K562 (cell line): ENCODE results near the gene PPP1R3C. TPM values are rescaled to one million over a fixed set of nuclear protein-coding genes. Genes with fewer than 3 reads are reported as not detected.

ENCODE experiments used
- ARID1B ChIP-seq: fragments of 450-650 bp; IDR thresholded peaks from 2 replicates; pipeline ENCODE4 v1.6.1; 2016; ENCODE audit warnings: antibody characterized with exemption, mild to moderate bottlenecking, inconsistent platforms
- ELF2 ChIP-seq: fragments of 250-450 bp; sonication (Bioruptor Pico); IDR thresholded peaks from 2 replicates; pipeline ENCODE4 v1.5.0; 2021; ENCODE audit warnings: mild to moderate bottlenecking
- GABPB1 ChIP-seq: sonication (generic); formaldehyde crosslinking; IDR thresholded peaks from 2 replicates; pipeline ENCODE4 v1.8.0; 2022; ENCODE audit warnings: mild to moderate bottlenecking, missing genetic modification reagents
- HDAC1 ChIP-seq, 2 experiments: fragments of 450-650 bp; IDR thresholded peaks; 2 replicates each; pipeline ENCODE4 v1.6.1; 2016 to 2017; ENCODE audit warnings: inconsistent platforms in 1 of 2, mild to moderate bottlenecking in 1 of 2, moderate library complexity in 1 of 2
- NFIC ChIP-seq: fragments of 450-650 bp; IDR thresholded peaks from 2 replicates; pipeline ENCODE4 v1.6.1; 2017; ENCODE audit warnings: mild to moderate bottlenecking, inconsistent platforms
- NR2C1 ChIP-seq, 2 experiments: fragments of 450-650 bp; IDR thresholded peaks; 2 replicates each; pipeline ENCODE4 v1.6.1; 2017; ENCODE audit warnings: mild to moderate bottlenecking in 2 of 2, antibody characterized with exemption in 1 of 2, inconsistent platforms in 1 of 2, missing compliant biosample characterization in 1 of 2, missing genetic modification characterization in 1 of 2
- NR4A1 ChIP-seq, 2 experiments: fragments of 250-450 bp in 1 of 2; fragments of 450-650 bp in 1 of 2; sonication (Bioruptor Pico) in 1 of 2; IDR thresholded peaks; 2 replicates each; pipeline versions ENCODE4 v1.4.0 to v1.6.1; 2016 to 2020; ENCODE audit warnings: mild to moderate bottlenecking in 2 of 2, missing compliant biosample characterization in 1 of 2, missing genetic modification characterization in 1 of 2, moderate library complexity in 1 of 2
- NRF1 ChIP-seq, 2 experiments: fragments of 450-650 bp; IDR thresholded peaks in 1 of 2; conservative IDR thresholded peaks in 1 of 2; 2 replicates each; pipeline ENCODE4 v1.6.1; 2014; ENCODE audit warnings: mild to moderate bottlenecking in 2 of 2
- REST ChIP-seq, 2 experiments: fragments of 450-650 bp; formaldehyde crosslinking in 1 of 2; IDR thresholded peaks; 2 replicates each; pipeline versions ENCODE4 v1.4.0 to v1.6.1; 2014 to 2020; ENCODE audit warnings: mild to moderate bottlenecking in 2 of 2, borderline replicate concordance in 1 of 2, low read depth in 1 of 2
- ZNF592 ChIP-seq: fragments of 450-650 bp; IDR thresholded peaks from 2 replicates; pipeline ENCODE4 v1.6.1; 2017; ENCODE audit warnings: antibody characterized with exemption, mild to moderate bottlenecking
- polyA plus RNA-seq, 8 experiments: library from polyadenylated mRNA; depleted of rRNA in 4 of 8; stranded (reverse) in 5 of 8; unstranded in 3 of 8; fragments of >200 nt; fragmentation: Nextera tagmentation in 2 of 8; fragmentation: Illumina TruSeq in 1 of 8; extraction: Ambion mirVana in 2 of 8; extraction: Trizol in 1 of 8; gene quantifications; 2 replicates each; pipeline versions ENCODE4 v1.2.1 to v1.2.3, GENCODE V29; 2011 to 2014; ENCODE audit warnings: inconsistent platforms in 1 of 8, missing spikeins in 1 of 8
- total RNA-seq, 7 experiments: library from RNA; depleted of rRNA in 6 of 7; stranded (reverse); fragments of >200 nt in 6 of 7; fragmentation: Illumina TruSeq in 2 of 7; extraction: Trizol in 2 of 7; gene quantifications; 2 replicates each; pipeline versions ENCODE4 v1.2.1 to v1.2.3, GENCODE V29; 2011 to 2021; ENCODE audit warnings: low replicate concordance in 1 of 7
- TF ChIP-seq, protein P1 (sequence below): fragments of 200-800 bp; sonication (Bioruptor generic); IDR thresholded peaks from 2 replicates; pipeline ENCODE4 v1.6.1; 2017; ENCODE audit warnings: missing genetic modification characterization, missing compliant biosample characterization

PPP1R3C gene
- total and polyA plus RNA-seq, 9 of the 15 experiments (the other 6 are each of a cell fraction or from before 2014, with no cell fraction given) = 0.06 to 0.24 (median 0.12) TPM; not detected in 3

GRCh38 chr10:91617072-91617609, 15.7 kb downstream of the PPP1R3C start (continued):
- peak; percentile 80 for TF ChIP-seq ZNF592
- peak; percentile 86 for TF ChIP-seq NR2C1 (IDR thresholded peaks at IDR 0.05)
- TF ChIP-seq NR2C1 (tag; IDR thresholded peaks at IDR 0.05) = peak; percentile 80
- TF ChIP-seq NRF1 (conservative IDR thresholded peaks at IDR 0.05 in 1 of 2, IDR thresholded peaks at IDR 0.05 in 1 of 2) = no peak
- peak; percentile 44; the same call in 1 of the 2 replicates for TF ChIP-seq ARID1B
- TF ChIP-seq REST (IDR thresholded peaks at IDR 0.05; ENCODE audit: borderline replicate concordance) = no peak
- TF ChIP-seq REST (CRISPR knock-in tag; IDR thresholded peaks at IDR 0.05; ENCODE audit: low read depth) = no peak
- TF ChIP-seq ELF2 (CRISPR knock-in tag) = no peak
- TF ChIP-seq HDAC1 (IDR thresholded peaks at IDR 0.05) = no peak; a peak in 1 of 4 replicates
- TF ChIP-seq GABPB1 = peak; percentile 63; the same call in 1 of the 2 replicates
- TF ChIP-seq, protein P1, sequence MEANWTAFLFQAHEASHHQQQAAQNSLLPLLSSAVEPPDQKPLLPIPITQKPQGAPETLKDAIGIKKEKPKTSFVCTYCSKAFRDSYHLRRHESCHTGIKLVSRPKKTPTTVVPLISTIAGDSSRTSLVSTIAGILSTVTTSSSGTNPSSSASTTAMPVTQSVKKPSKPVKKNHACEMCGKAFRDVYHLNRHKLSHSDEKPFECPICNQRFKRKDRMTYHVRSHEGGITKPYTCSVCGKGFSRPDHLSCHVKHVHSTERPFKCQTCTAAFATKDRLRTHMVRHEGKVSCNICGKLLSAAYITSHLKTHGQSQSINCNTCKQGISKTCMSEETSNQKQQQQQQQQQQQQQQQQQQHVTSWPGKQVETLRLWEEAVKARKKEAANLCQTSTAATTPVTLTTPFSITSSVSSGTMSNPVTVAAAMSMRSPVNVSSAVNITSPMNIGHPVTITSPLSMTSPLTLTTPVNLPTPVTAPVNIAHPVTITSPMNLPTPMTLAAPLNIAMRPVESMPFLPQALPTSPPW (CRISPR knock-in tag) = 0 out of 2 replicates have a peak, but pooled peaks have one; percentile 7
- TF ChIP-seq NFIC = no peak
- no peak for TF ChIP-seq NR4A1 (CRISPR knock-in tag; IDR thresholded peaks at IDR 0.05)
- 0 out of 2 replicates have a peak, but pooled peaks have one; percentile 28 for TF ChIP-seq NR4A1 (tag; IDR thresholded peaks at IDR 0.05)
